Lower leg skin (tissue), 3 donors: ENCODE results near the gene TYW3.
"Not testable (repeated sequence)": the region's sequence is repeated elsewhere in the genome, so short reads cannot be mapped to it uniquely, and the experiment has no call there.

Source experiments
- CTCF ChIP-seq, 3 donors: fragments of 450-650 bp; IDR thresholded peaks; one replicate each; pipeline ENCODE4 v1.5.1; 2016; ENCODE audit warnings: antibody characterized with exemption in 3 of 3, mild to moderate bottlenecking in 3 of 3, moderate library complexity in 2 of 3
- POLR2A ChIP-seq, 2 donors: fragments of 450-650 bp; IDR thresholded peaks; one replicate each; pipeline ENCODE4 v1.6.1; 2016 to 2017; ENCODE audit warnings: antibody characterized with exemption in 2 of 2, mild to moderate bottlenecking in 1 of 2, moderate library complexity in 1 of 2

GRCh38 chr1:74745247-74745646 lies 12.3 kb downstream of the TYW3 start:
- not testable (repeated sequence) for TF ChIP-seq CTCF, POLR2A (IDR thresholded peaks at IDR 0.05)
